Renal pelvis (tissue), 4 donors: ENCODE results near the gene CLEC4G. TPM values are rescaled to one million over a fixed set of nuclear protein-coding genes. Genes with fewer than 3 reads are reported as not detected.

ENCODE experiments used
- DNase-seq: peaks from one replicate; pipeline ENCODE4 v3.0.0-alpha.2; 2013
- polyA plus RNA-seq, 3 donors: library from polyadenylated mRNA; unstranded; fragments of 120-200 nt; gene quantifications; one replicate each; pipeline ENCODE4 v1.2.1, GENCODE V29; 2013; ENCODE audit not compliant: insufficient read length in 3 of 3

Gene CLEC4G
- polyA plus RNA-seq, 3 donors, result not detected

- no peak for DNase-seq
These were observed 2.7 kb downstream of the CLEC4G start for GRCh38 chr19:7729211-7729610.

- DNase-seq, result no peak
These were observed 6.1 kb downstream of the CLEC4G start for GRCh38 chr19:7725791-7726190.

- DNase-seq, result no peak
These were observed 9.7 kb downstream of the CLEC4G start for GRCh38 chr19:7722231-7722651.

GRCh38 chr19:7720351-7720750, 11.6 kb downstream of the CLEC4G start:
- no peak for DNase-seq

GRCh38 chr19:7718668-7719067, 13.2 kb downstream of the CLEC4G start:
- DNase-seq, result no peak

GRCh38 chr19:7716762-7717161, 15.1 kb downstream of the CLEC4G start:
- DNase-seq, result no peak

GRCh38 chr19:7715671-7716070, 16.2 kb downstream of the CLEC4G start:
- no peak for DNase-seq

- no peak for DNase-seq
These were observed 21.3 kb downstream of the CLEC4G start for GRCh38 chr19:7710616-7711015.

- no peak for DNase-seq
These were observed 21.9 kb downstream of the CLEC4G start for GRCh38 chr19:7709932-7710460.

- no peak for DNase-seq
These were observed 24.9 kb downstream of the CLEC4G start for GRCh38 chr19:7706955-7707456.

- no peak for DNase-seq
These were observed 25.5 kb downstream of the CLEC4G start for GRCh38 chr19:7706188-7706954.

GRCh38 chr19:7705387-7706187, 26.3 kb downstream of the CLEC4G start:
- DNase-seq, result no peak

GRCh38 chr19:7704280-7705060, 27.4 kb downstream of the CLEC4G start:
- no peak for DNase-seq

GRCh38 chr19:7703332-7703731, 28.6 kb downstream of the CLEC4G start:
- no peak for DNase-seq

- no peak for DNase-seq
These were observed 30.1 kb downstream of the CLEC4G start, which contains the start of gene FCER2 for GRCh38 chr19:7701654-7702457. TSS of gene FCER2 (minus strand) at chr19:7702131. CDS start at chr19:7699760, 2,371 bp downstream.

- DNase-seq, result no peak
These were observed 30.8 kb downstream of the CLEC4G start for GRCh38 chr19:7701049-7701653.

- no peak for DNase-seq
These were observed 32.2 kb downstream of the CLEC4G start for GRCh38 chr19:7699417-7700401.

- no peak for DNase-seq
These were observed 32.9 kb downstream of the CLEC4G start for GRCh38 chr19:7699003-7699402.

GRCh38 chr19:7698583-7698982, 33.3 kb downstream of the CLEC4G start:
- no peak for DNase-seq
